Smooth muscle cell (in vitro differentiated cells): ENCODE results near the gene MRPL48. TPM values are rescaled to one million over a fixed set of nuclear protein-coding genes. Genes with fewer than 3 reads are reported as not detected.

Experiments
- DNase-seq: peaks from one replicate; lab custom pipeline; 2025; ENCODE audit not compliant: unreplicated experiment; lab: John Stamatoyannopoulos, UW
- H2AFZ ChIP-seq: fragments of 200-600 bp; sonication (generic); 2 replicates; pipeline ENCODE4 v1.6.0; 2016; ENCODE audit warnings: antibody characterized with exemption, low read depth, mild to moderate bottlenecking
- H3F3A ChIP-seq: fragments of 200-600 bp; sonication (generic); 2 replicates; pipeline ENCODE4 v1.6.0; 2017; ENCODE audit warnings: antibody characterized with exemption, low read depth
- H3K27ac ChIP-seq: fragments of 200-600 bp; sonication (generic); 2 replicates; pipeline ENCODE4 v1.5.1; 2016; ENCODE audit warnings: low read depth, mild to moderate bottlenecking
- H3K27me3 ChIP-seq: fragments of 200-600 bp; sonication (generic); 2 replicates; pipeline ENCODE4 v1.6.1; 2016; ENCODE audit warnings: low read depth, mild to moderate bottlenecking
- H3K36me3 ChIP-seq: fragments of 200-600 bp; sonication (generic); 2 replicates; pipeline ENCODE4 v1.5.1; 2016; ENCODE audit warnings: low read depth
- H3K4me1 ChIP-seq: fragments of 200-600 bp; sonication (generic); 2 replicates; pipeline ENCODE4 v1.5.1; 2016; ENCODE audit warnings: low read depth
- H3K4me2 ChIP-seq: fragments of 200-600 bp; sonication (generic); 2 replicates; pipeline ENCODE4 v1.6.0; 2016; ENCODE audit warnings: mild to moderate bottlenecking
- H3K4me3 ChIP-seq: fragments of 200-600 bp; sonication (generic); 2 replicates; pipeline ENCODE4 v1.5.1; 2016; ENCODE audit warnings: mild to moderate bottlenecking
- H3K79me2 ChIP-seq: fragments of 200-600 bp; sonication (generic); 2 replicates; pipeline ENCODE4 v1.6.0; 2016; ENCODE audit warnings: low read depth, mild to moderate bottlenecking
- H3K9ac ChIP-seq: fragments of 200-600 bp; sonication (generic); 2 replicates; pipeline ENCODE4 v1.6.0; 2016; ENCODE audit warnings: low read depth
- H3K9me3 ChIP-seq: fragments of 200-600 bp; sonication (generic); replicated peaks from 2 replicates; pipeline ENCODE4 v1.5.1; 2016; ENCODE audit warnings: low read depth
- H4K20me1 ChIP-seq: fragments of 200-600 bp; sonication (generic); 2 replicates; pipeline ENCODE4 v1.6.0; 2016; ENCODE audit warnings: low read depth
- CTCF ChIP-seq: fragments of 200-600 bp; sonication (generic); IDR thresholded peaks from 2 replicates; pipeline ENCODE4 v1.5.1; 2017; ENCODE audit warnings: borderline replicate concordance, mild to moderate bottlenecking, antibody characterized with exemption; ENCODE audit not compliant: insufficient read depth, poor library complexity, severe bottlenecking
- WGBS: methylation state at CpG from one replicate; pipeline ENCODE4 v1.1.7; 2016; ENCODE audit warnings: low lambda C conversion rate; 5-methylcytosine and 5-hydroxymethylcytosine counted together
- polyA plus RNA-seq: library from polyadenylated mRNA; unstranded; fragments of >200 nt; fragmentation: Nextera tagmentation; extraction: Ambion mirVana; gene quantifications from 2 replicates; pipeline ENCODE4 v1.2.1, GENCODE V29; 2016
- total RNA-seq: library from RNA; depleted of rRNA; stranded (reverse); fragments of >200 nt; gene quantifications from 2 replicates; pipeline ENCODE4 v1.2.3, GENCODE V29; 2014

Gene MRPL48
- total and polyA plus RNA-seq, 2 experiments from 2014 or later: 26.4 to 65.3 TPM

- 93% methylated on average over 3 of the region's 3 CpGs for WGBS
- Histone ChIP-seq H3K27ac (no peak overlapping the region), H3K4me3 (no peak overlapping the region), H3K79me2 (no peaks in the 10 kb centered on the region), H3K4me2 (no peak overlapping the region), H3F3A (no peaks in the 10 kb centered on the region), H3K27me3 (no peaks in the 10 kb centered on the region), H4K20me1 (no peaks in the 10 kb centered on the region), H3K36me3 (no peaks in the 10 kb centered on the region), H2AFZ (no peak overlapping the region), H3K4me1 (no peaks in the 10 kb centered on the region), H3K9me3 (no peaks in the 10 kb centered on the region), H3K9ac (no peak overlapping the region)
- no peak for TF ChIP-seq CTCF
- DNase-seq: no peak
These were observed 63.5 kb downstream of the MRPL48 start for GRCh38 chr11:73851046-73851764.

- no peaks in the 10 kb centered on the region for H3K36me3 ChIP-seq
- no peaks in the 10 kb centered on the region for H3K9me3 ChIP-seq
- no peak for DNase-seq
- H3K9ac ChIP-seq: no peak overlapping the region
- no peak for TF ChIP-seq CTCF
- no peaks in the 10 kb centered on the region for H3K27me3 ChIP-seq
- no peaks in the 10 kb centered on the region for H4K20me1 ChIP-seq
- H3F3A ChIP-seq: no peaks in the 10 kb centered on the region
- 95% methylated on average over 3 of the region's 3 CpGs for WGBS
- no peak overlapping the region for H3K27ac ChIP-seq
- no peaks in the 10 kb centered on the region for H3K79me2 ChIP-seq
- no peak overlapping the region for H2AFZ ChIP-seq
- H3K4me2 ChIP-seq: no peak overlapping the region
- H3K4me3 ChIP-seq: no peak overlapping the region
- no peaks in the 10 kb centered on the region for H3K4me1 ChIP-seq
These were observed 64.4 kb downstream of the MRPL48 start for GRCh38 chr11:73852049-73852448.

- no peaks in the 10 kb centered on the region for H4K20me1 ChIP-seq
- no peaks in the 10 kb centered on the region for H3F3A ChIP-seq
- H3K79me2 ChIP-seq: no peaks in the 10 kb centered on the region
- no peaks in the 10 kb centered on the region for H3K36me3 ChIP-seq
- WGBS: 65% methylated on average over 1 of the region's 1 CpG
- H2AFZ ChIP-seq: no peak overlapping the region
- no peak overlapping the region for H3K4me2 ChIP-seq
- no peak overlapping the region for H3K4me3 ChIP-seq
- H3K9me3 ChIP-seq: no peaks in the 10 kb centered on the region
- DNase-seq: no peak
- H3K27me3 ChIP-seq: no peaks in the 10 kb centered on the region
- TF ChIP-seq CTCF: no peak
- H3K4me1 ChIP-seq: no peaks in the 10 kb centered on the region
- H3K27ac ChIP-seq: no peak overlapping the region
- no peak overlapping the region for H3K9ac ChIP-seq
These were observed 67.0 kb downstream of the MRPL48 start for GRCh38 chr11:73854680-73855079.

- Histone ChIP-seq H4K20me1 (no peaks in the 10 kb centered on the region), H3F3A (no peaks in the 10 kb centered on the region), H3K27me3 (no peaks in the 10 kb centered on the region), H3K4me2 (no peak overlapping the region), H3K4me3 (no peak overlapping the region), H3K36me3 (no peaks in the 10 kb centered on the region), H3K9ac (no peak overlapping the region), H3K79me2 (no peaks in the 10 kb centered on the region), H3K4me1 (no peaks in the 10 kb centered on the region), H2AFZ (no peak overlapping the region), H3K9me3 (no peaks in the 10 kb centered on the region), H3K27ac (no peak overlapping the region)
- no peak for DNase-seq
- TF ChIP-seq CTCF: no peak
- 100% methylated on average over 1 of the region's 1 CpG for WGBS
These were observed 68.4 kb downstream of the MRPL48 start for GRCh38 chr11:73856031-73856567.
